ENCODE measurements around the gene GLB1L3. TPM values are rescaled to one million over a fixed set of nuclear protein-coding genes. Genes with fewer than 3 reads are reported as not detected.

Gene GLB1L3
- total RNA-seq, 4 donors from 2014 or later, result 0.16 TPM; not detected in 3

DNA sequence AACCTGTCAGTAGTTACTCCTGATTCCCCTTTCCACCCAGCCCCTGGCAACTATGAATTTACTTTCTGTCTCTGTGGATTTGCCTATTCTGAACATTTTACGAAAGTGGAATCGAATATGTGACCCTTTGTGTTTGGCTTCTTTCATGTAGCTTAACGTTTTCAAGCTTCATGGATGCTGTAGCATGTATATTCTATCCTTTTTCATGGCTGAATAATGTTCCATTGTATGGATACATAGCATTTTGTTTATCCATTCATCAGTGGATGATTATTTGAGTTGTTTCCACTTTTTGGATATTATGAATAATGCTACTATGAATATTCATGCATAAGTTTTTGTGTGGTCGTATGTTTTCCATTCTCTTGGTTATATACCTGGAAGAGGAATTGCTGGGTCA, 46.4 kb downstream of the GLB1L3 start:
- H3K4me1 ChIP-seq, result no peaks in the 10 kb centered on the region
- in situ Hi-C loops (cut with MboI; ENCODE audit: low pct_ligation_motif_present in 1 of 4, low pct_unique_long_range_greater_than_20kb in 1 of 4, low sequenced_read_pairs in 3 of 4), result no loop called here

DNA sequence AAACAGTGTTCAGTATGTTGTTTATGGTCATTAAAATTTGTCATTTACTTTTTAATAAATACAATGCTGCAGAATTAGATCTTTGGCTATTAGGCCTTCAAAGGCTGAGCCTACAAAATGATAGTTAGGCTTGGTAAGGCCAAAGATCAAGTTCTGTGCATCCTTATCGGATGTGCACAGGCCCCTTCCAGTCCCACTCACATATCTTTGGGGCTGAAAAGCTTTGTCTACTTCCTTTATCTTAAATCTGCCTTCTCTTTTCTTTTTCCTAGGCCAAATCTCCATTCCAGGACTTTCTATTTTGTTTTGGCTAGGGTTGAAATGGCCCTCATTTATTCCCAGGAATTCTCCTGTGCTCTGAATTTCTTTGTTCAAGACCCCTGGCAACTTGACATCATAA, 52.3 kb downstream of the GLB1L3 start:
- 84 to 100% methylated on average over 1 of the region's 1 CpG for WGBS, 2 donors (ENCODE audit: low coverage in 1 of 2)
- no peak for TF ChIP-seq EP300 (IDR thresholded peaks at IDR 0.05; ENCODE audit: low read depth)
- no peak for TF ChIP-seq POLR2A (IDR thresholded peaks at IDR 0.05)
- no peak for TF ChIP-seq POLR2AphosphoS5 (IDR thresholded peaks at IDR 0.05)
- TF ChIP-seq, protein P1, sequence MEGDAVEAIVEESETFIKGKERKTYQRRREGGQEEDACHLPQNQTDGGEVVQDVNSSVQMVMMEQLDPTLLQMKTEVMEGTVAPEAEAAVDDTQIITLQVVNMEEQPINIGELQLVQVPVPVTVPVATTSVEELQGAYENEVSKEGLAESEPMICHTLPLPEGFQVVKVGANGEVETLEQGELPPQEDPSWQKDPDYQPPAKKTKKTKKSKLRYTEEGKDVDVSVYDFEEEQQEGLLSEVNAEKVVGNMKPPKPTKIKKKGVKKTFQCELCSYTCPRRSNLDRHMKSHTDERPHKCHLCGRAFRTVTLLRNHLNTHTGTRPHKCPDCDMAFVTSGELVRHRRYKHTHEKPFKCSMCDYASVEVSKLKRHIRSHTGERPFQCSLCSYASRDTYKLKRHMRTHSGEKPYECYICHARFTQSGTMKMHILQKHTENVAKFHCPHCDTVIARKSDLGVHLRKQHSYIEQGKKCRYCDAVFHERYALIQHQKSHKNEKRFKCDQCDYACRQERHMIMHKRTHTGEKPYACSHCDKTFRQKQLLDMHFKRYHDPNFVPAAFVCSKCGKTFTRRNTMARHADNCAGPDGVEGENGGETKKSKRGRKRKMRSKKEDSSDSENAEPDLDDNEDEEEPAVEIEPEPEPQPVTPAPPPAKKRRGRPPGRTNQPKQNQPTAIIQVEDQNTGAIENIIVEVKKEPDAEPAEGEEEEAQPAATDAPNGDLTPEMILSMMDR (IDR thresholded peaks at IDR 0.05), result no peak

More for the DNA sequence above, 46.4 kb downstream of the GLB1L3 start:
- TF ChIP-seq, protein P1 (IDR thresholded peaks at IDR 0.05), result no peak
- H3K36me3 ChIP-seq, result no peaks in the 10 kb centered on the region
- no peak for DNase-seq
- no peak overlapping the region for H3K4me3 ChIP-seq
- 83 to 87% methylated on average over 4 of the region's 4 CpGs for WGBS, 2 donors (ENCODE audit: low coverage in 1 of 2)
- no peak overlapping the region for H3K27ac ChIP-seq
- intact Hi-C loops (cut with DNase I; ENCODE audit: low total_unique reads), result no loop called here
- H3K9me3 ChIP-seq, result peaks cover 0 to 5% of the 10 kb centered on the region in 2 donors
- peaks cover 3% of the 10 kb centered on the region for H3K27me3 ChIP-seq

DNA sequence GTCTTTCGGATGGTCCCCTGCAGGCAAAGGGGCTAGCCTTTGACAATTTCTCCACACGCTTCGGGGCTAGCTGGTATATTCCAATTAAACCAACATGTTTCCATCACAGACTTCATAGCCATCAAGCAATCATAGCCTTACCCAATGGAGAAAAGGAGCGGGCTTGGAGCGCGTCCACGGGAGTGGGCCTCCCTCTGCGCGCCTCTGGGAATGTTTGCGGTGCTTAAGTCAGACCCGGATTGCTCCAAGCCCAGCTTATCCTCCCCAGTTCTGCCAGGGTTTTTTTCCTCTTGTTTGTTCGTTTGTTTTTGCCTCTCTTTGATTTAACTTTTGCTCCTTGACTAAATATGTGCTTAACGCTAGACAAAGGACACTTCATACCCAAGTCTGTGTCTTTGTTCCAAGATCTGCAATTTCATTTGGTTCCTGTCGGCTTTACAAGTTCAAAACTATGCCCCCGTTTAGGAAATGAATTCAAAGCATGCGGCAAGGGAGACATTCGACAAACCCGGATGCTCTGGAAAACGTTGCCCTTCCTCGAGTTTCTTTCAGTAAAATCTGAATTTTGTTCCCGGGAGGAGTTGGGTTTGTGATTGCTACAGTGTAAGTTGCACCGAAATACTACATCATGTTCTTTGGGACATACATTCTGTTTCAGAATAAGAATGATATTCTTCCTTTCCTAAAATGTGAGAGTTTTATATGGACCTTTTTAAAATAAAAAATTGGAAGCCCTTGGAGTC, 54.6 kb downstream of the GLB1L3 start:
- in situ Hi-C loops (cut with MboI; ENCODE audit: low pct_ligation_motif_present in 1 of 4, low pct_unique_long_range_greater_than_20kb in 1 of 4, low sequenced_read_pairs in 3 of 4), result no loop called here
- intact Hi-C loops (cut with DNase I; ENCODE audit: low total_unique reads), result no loop called here
- Histone ChIP-seq H3K36me3 (no peaks in the 10 kb centered on the region), H3K4me1 (peaks cover 9 to 25% (median 20%) of the 10 kb centered on the region in 4 donors), H3K4me3 (peak overlapping the region in 3 of 4 donors; percentile 26 to 81 (median 64)), H3K27ac (peak overlapping the region; percentile 37 to 74 (median 63)), H3K27me3 (peaks cover 6% of the 10 kb centered on the region), H3K9me3 (no peaks in the 10 kb centered on the region)
- TF ChIP-seq POLR2AphosphoS5 (IDR thresholded peaks at IDR 0.05), result no peak
- TF ChIP-seq, protein P1 (IDR thresholded peaks at IDR 0.05), result no peak
- no peak for TF ChIP-seq POLR2A (IDR thresholded peaks at IDR 0.05)
- TF ChIP-seq EP300 (IDR thresholded peaks at IDR 0.05; ENCODE audit: low read depth), result no peak
- no peak for DNase-seq
- 44% methylated on average over 4 to 22 of the region's 22 CpGs for WGBS, 2 donors (ENCODE audit: low coverage in 1 of 2)

More for the DNA sequence above, 52.3 kb downstream of the GLB1L3 start:
- H3K27me3 ChIP-seq, result peaks cover 6% of the 10 kb centered on the region
- intact Hi-C loops (cut with DNase I; ENCODE audit: low total_unique reads), result no loop called here
- no peaks in the 10 kb centered on the region for H3K9me3 ChIP-seq
- no peaks in the 10 kb centered on the region for H3K36me3 ChIP-seq
- in situ Hi-C loops (cut with MboI; ENCODE audit: low pct_ligation_motif_present in 1 of 4, low pct_unique_long_range_greater_than_20kb in 1 of 4, low sequenced_read_pairs in 3 of 4), result no loop called here
- H3K4me1 ChIP-seq, result peaks cover 9 to 25% (median 20%) of the 10 kb centered on the region in 4 donors
- H3K27ac ChIP-seq, result no peak overlapping the region
- no peak overlapping the region for H3K4me3 ChIP-seq
- DNase-seq, result no peak

DNA sequence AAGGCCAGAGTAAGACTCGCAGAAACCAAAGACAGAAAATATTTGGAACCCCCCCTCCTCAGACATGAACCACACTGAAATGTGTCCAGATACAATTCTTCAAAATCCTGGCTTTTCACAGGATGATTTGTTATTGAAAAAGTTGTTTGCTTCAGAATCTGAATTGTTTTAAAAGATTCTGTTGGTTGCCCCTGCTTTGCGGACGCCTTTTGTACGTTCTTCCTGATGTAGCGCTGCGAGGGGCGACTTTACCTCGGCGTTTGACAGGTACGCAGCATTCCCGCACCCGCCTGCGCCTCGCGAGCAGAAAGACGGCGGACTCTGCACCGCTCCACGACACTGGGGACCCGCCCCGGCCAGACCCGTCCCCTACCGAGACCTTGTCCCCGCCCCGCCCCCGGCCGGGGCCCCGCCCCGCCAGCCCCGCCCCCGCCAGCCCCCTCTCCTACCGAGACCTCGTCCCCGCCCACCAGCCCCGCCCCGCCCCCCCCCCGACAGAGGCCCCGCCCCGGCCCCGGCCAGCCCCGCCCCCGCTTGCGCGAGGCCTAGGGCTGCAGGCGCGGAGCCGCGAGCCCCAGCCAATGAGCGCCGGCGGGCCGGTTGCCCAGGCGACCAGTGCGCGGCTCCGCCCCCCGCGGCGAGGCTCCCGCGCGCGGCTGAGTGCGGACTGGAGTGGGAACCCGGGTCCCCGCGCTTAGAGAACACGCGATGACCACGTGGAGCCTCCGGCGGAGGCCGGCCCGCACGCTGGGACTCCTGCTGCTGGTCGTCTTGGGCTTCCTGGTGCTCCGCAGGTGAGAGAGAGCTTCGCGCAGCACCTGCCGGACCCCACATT, 55.4 kb downstream of the GLB1L3 start, which contains the start of gene GLB1L2:
GLB1L2 (plus strand) TSS at position 635 of the 835 bp plus-strand sequence; CDS start at position 709, 74 bp downstream.
- intact Hi-C loops (cut with DNase I; ENCODE audit: low total_unique reads) (no loop called here), in situ Hi-C loops (cut with MboI; ENCODE audit: low pct_ligation_motif_present in 1 of 4, low pct_unique_long_range_greater_than_20kb in 1 of 4, low sequenced_read_pairs in 3 of 4) (no loop called here)
- TF ChIP-seq, protein P1 (IDR thresholded peaks at IDR 0.05), result no peak
- TF ChIP-seq POLR2AphosphoS5 (IDR thresholded peaks at IDR 0.05), result peak; percentile 46 to 74 (median 51)
- peak; percentile 5 for TF ChIP-seq EP300 (IDR thresholded peaks at IDR 0.05; ENCODE audit: low read depth)
- TF ChIP-seq POLR2A (IDR thresholded peaks at IDR 0.05), result no peak
- Histone ChIP-seq H3K4me1 (peaks cover 9 to 25% (median 20%) of the 10 kb centered on the region in 4 donors), H3K36me3 (no peaks in the 10 kb centered on the region), H3K9me3 (no peaks in the 10 kb centered on the region), H3K4me3 (peak within 1 kb of the TSS; percentile 60 to 81 (median 68)), H3K27ac (peak within 1 kb of the TSS; percentile 66 to 81 (median 70)), H3K27me3 (peaks cover 6% of the 10 kb centered on the region)
- DNase-seq, result peak; percentile 90
- WGBS, 2 donors (ENCODE audit: low coverage in 1 of 2), result 0 to 1% methylated on average over 1 to 33 of the region's 80 CpGs
